Stimulated activated CD8-positive, alpha-beta memory T cell treated with anti-CD3 and anti-CD28 coated beads, Interleukin-12 subunit alpha, Interleukin-12 subunit beta, amount 100 ng/mL, for 24 hours (primary cell): ENCODE measurements around the gene CFL1.
"Not testable (repeated sequence)": the region's sequence is repeated elsewhere in the genome, so short reads cannot be mapped to it uniquely, and the experiment has no call there.

Source experiments
- DNase-seq: peaks from one replicate; pipeline ENCODE4 v3.0.0-alpha.2; 2020; ENCODE audit errors: extremely low read depth

CFL1 gene

DNA sequence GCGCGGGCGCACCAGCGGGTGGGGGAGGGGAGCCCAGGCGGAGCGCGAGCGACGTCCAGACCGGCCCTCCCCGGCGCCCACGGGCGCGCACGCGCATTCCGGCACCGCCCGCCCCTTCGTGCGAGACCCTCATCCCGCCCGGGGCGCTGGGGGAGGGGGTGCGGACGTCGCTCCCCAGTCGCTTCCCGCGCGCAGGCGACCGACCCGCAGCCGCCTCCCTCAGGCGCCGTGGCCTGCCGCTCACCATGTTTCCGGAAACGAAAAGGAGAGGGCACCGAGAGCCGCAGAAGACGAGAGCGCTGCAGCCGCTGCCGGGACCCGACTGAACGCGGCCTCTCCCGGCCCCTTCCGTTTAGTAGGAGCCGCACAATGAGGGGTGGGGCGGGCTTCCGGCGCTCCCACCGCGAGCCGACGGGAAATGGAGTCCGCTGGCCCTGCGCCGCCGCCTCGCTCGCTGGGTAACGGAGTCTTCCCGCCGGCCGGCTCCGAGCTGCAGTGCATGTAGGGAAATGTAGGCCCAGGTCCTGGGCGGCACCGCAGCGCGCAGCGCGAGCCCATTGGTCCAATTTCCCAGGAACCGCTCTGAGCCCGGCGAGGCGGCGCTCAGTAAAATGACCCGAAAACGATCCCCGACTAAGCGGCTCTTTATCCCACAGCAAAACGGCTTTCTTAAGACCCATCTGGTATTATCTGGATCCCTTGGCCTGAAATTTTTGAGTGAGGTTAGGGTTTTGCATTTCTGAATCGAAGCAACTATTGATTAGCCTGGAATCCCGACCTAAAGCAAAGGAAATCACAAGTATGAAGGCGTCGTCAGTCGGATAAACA is at the start of gene CFL1:
Gene CFL1 (minus strand): TSS at position 328 of the 828 bp plus-strand sequence. CDS start 81 bp downstream, at position 247.
- peak; percentile 95 for DNase-seq

GRCh38 chr11:65906602-65907001 is 48.6 kb upstream of the CFL1 start:
- DNase-seq, result no peak

DNA sequence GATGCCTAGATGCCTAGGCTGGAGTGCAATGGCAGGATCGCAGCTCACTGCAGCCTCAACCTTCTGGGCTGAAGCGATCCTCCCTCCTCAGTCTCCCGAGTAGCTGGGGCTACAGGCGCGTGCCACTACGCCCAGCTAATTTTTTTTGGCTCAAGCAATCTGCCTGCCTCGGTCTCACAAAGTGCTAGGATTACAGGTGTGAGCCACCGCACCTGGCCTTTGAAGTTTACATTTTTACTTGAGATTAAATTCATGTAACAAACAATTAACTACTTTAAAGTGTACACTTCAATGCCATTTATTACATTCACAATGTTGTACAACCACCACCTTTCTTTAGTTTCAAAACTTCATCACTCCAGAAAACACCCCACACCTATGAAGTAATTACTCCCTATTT is 45.7 kb upstream of the CFL1 start:
- DNase-seq, result no peak

DNA sequence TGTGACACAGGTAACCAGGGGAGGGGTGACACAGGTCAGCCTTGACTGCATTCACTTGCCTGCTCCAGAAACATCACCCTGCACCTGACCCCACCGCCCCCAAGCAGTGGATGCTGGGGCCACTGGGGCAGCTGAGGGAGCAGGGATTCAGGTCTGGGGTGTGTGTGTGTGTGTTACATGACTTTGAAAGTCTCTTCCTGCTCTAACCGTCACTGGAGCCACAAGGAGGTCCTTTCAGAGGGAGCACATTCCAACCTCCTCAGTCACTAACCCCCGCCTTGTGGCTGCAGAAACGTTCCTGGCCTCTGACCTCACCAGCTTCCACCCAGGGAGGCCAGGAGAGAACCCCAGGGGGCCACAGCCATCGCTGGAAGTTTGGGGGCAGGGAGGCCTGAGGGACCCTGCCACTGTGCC is 45.1 kb upstream of the CFL1 start:
- DNase-seq, result no peak

DNA sequence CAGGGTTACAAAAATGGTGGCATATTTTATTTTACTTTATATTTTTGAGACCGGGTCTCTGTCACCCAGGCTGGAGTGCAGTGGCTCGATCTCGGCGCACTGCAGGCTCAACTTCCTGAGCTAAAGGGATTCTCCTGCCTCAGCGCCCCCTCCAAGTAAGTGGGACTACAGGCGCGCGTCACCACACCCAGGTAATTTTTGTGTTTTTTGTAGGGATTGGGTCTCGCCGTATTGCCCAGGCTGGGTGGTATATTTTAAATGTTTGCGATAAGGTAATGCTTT is 42.9 kb upstream of the CFL1 start:
- no peak for DNase-seq

- DNase-seq, result peak; percentile 88
Measured at GRCh38 chr11:65900125-65900898, 42.3 kb upstream of the CFL1 start, which contains the start of gene FOSL1. TSS of gene FOSL1 (minus strand) at chr11:65900388. CDS start at chr11:65900339, 49 bp downstream.

GRCh38 chr11:65899356-65900124 is 41.6 kb upstream of the CFL1 start:
- DNase-seq, result no peak

- DNase-seq, result no peak
Measured at GRCh38 chr11:65898656-65899355, 40.8 kb upstream of the CFL1 start.

GRCh38 chr11:65897020-65897471 is 39.1 kb upstream of the CFL1 start:
- DNase-seq, result no peak

GRCh38 chr11:65896034-65896999 is 38.3 kb upstream of the CFL1 start:
- DNase-seq, result no peak

GRCh38 chr11:65895482-65895981 is 37.6 kb upstream of the CFL1 start:
- no peak for DNase-seq

DNA sequence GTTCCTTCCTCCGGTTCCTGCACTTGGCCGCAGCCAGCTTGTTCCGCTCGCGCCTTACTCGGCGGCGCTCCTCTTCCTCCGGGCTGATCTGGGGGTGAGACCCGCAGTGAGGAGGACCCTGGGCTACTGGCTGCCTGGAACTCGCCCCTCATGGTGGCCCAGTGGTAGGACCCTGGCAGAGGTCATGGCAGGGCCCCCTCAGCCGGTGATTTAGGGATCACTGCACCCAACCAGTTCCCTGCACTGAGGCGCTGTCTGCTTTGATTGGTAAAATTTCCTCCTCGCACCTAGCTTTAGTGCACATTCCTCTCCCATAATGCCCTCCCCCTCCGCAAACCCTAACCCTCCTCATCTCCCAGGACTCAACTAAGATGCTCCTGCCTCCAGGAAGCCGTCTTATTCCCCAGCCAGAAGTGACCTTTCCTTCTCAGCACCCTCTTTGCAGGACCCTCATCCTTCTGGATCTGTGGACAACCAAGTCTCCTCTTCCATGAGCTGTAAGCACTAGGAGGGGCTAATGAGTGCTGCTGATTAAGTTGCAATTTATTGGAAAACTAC is 36.1 kb upstream of the CFL1 start:
- no peak for DNase-seq

DNA sequence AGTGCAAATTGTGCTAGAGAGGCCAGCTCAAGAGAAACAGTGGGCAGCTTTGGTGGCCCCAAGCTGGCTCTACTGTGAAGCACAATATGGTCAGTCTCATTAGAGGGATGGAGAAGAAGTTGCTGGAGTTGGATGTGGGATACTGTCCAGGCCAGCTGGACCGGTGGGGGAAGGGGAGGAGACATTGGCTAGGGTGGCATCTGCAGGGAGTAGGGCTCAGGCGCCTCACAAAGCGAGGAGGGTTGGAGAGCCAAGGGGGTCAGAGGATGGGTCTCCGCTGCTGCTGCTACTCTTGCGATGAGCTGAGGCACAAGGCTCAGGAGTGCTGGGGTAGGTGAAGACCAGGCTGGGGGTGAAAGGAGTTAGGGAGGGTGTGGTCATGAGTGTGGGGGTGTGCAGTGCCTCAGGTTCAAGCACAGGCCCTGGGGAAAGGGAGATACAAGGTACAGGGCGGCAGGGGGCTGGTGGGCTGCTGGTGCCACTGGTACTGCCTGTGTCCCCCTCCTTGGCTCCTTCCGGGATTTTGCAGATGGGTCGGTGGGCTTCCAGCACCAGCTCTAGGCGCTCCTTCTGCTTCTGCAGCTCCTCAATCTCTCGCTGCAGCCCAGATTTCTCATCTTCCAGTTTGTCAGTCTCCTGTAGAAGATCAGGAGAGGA is 34.8 kb upstream of the CFL1 start:
- DNase-seq, result no peak

- DNase-seq, result not testable (repeated sequence)
Measured at GRCh38 chr11:65892137-65892540, 34.2 kb upstream of the CFL1 start.

GRCh38 chr11:65891219-65892136 is 33.5 kb upstream of the CFL1 start:
- no peak for DNase-seq

DNA sequence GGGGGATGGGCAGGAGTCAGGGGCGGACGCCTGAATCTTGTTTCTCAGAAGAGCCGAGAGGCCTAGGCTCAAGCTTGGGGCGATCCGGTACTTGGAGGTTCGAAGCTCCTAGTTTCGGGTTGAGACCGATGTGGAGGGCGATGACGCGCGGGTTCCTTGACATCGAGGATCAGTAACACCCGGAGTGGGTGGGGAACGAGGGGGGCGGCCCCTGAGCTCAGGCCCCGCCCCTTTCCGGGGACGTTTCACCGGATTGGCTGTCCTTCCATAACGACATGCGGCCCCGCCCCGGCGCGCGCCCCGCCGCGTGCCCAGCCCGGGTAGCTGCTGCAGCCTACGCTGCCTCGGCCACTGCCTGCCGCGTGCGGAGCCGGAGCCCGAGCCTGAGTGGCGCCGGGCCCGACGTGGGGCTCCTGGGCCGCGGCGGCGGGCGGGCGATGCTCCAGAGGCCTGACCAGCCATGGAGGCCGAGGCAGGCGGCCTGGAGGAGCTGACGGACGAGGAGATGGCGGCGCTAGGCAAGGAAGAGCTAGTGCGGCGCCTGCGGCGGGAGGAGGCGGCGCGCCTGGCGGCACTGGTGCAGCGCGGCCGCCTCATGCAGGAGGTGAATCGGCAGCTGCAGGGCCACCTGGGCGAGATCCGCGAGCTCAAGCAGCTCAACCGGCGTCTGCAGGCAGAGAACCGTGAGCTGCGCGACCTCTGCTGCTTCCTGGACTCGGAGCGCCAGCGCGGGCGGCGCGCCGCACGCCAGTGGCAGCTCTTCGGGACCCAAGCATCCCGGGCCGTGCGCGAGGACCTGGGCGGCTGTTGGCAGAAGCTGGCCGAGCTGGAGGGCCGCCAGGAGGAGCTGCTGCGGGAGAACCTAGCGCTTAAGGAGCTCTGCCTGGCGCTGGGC is 32.6 kb upstream of the CFL1 start, which contains the start of gene CCDC85B:
Gene CCDC85B (plus strand): TSS at position 350 of the 895 bp plus-strand sequence. CDS start 111 bp downstream, at position 461.
- peak; percentile 96 for DNase-seq
